HG02763 (cell line): ENCODE measurements around the gene PCDHGB1.
A peak's percentile ranks its signal among the peaks of the same experiment; 100 is the strongest.
"Not testable (repeated sequence)": the region's sequence is repeated elsewhere in the genome, so short reads cannot be mapped to it uniquely, and the experiment has no call there.

Experiments used
- ATAC-seq: cut with Tn5 transposase; IDR thresholded peaks from one replicate; pipeline ENCODE4 v1.9.1; 2021; ENCODE audit warnings: mild to moderate bottlenecking, moderate library complexity; ENCODE audit not compliant: unreplicated experiment

The PCDHGB1 gene

DNA sequence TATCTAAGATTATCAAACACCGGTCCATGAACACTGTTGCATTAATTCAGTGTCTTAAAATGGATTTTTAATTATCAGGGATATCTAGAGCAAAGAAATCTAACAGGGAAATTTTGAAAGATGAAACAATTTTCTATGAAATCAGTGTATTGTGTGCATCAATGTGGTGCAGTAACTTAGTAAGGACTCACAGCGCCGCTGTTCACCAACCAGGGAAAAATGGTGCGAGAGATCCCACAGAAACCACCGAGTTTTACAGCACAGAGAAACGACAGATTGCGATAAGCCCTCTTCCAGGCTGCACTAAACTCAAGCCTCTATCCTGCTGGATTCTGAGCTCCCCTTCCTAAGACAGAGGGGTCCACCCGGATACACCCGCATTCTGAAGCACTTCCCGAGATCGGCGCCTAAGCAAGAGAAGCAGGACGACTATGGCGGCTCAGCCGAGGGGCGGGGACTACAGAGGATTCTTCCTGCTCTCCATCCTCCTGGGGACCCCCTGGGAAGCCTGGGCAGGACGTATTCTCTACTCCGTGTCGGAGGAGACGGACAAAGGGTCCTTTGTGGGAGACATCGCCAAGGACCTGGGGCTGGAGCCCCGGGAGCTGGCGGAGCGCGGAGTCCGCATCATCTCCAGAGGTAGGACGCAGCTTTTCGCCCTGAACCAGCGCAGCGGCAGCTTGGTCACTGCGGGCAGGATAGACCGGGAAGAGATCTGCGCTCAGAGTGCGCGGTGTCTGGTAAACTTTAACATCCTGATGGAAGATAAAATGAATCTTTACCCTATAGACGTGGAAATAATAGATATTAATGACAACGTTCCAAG, 32.8 kb downstream of the PCDHGB1 start, which contains the start of gene PCDHGA7:
TSS of gene PCDHGA7 (plus strand) at position 274 of the 826 bp plus-strand sequence. CDS start at position 432, 158 bp downstream.
- ATAC-seq = no peak

- ATAC-seq = no peak
Observed at GRCh38 chr5:141383345-141383744, 33.4 kb downstream of the PCDHGB1 start.

DNA sequence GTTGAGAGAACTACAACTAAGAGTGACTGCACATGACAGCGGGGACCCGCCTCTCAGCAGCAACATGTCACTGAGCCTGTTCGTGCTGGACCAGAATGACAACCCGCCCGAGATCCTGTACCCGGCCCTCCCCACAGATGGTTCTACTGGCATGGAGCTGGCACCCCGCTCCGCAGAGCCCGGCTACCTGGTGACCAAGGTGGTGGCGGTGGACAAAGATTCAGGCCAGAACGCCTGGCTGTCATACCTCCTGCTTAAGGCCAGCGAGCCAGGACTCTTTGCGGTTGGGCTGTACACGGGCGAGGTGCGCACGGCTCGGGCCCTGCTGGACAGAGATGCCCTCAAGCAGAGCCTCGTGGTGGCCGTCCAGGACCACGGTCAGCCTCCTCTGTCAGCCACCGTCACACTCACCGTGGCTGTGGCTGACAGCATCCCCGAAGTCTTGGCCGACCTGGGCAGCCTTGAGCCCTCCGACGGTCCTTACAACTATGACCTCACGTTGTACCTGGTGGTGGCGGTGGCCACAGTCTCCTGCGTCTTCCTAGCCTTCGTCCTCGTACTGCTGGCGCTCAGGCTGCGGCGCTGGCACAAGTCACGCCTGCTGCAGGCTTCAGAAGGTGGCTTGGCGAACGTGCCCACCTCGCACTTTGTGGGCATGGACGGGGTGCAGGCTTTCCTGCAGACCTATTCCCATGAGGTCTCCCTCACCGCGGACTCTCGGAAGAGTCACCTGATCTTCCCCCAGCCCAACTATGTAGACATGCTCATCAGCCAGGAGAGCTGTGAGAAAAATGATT, 34.8 kb downstream of the PCDHGB1 start:
- no peak for ATAC-seq

DNA sequence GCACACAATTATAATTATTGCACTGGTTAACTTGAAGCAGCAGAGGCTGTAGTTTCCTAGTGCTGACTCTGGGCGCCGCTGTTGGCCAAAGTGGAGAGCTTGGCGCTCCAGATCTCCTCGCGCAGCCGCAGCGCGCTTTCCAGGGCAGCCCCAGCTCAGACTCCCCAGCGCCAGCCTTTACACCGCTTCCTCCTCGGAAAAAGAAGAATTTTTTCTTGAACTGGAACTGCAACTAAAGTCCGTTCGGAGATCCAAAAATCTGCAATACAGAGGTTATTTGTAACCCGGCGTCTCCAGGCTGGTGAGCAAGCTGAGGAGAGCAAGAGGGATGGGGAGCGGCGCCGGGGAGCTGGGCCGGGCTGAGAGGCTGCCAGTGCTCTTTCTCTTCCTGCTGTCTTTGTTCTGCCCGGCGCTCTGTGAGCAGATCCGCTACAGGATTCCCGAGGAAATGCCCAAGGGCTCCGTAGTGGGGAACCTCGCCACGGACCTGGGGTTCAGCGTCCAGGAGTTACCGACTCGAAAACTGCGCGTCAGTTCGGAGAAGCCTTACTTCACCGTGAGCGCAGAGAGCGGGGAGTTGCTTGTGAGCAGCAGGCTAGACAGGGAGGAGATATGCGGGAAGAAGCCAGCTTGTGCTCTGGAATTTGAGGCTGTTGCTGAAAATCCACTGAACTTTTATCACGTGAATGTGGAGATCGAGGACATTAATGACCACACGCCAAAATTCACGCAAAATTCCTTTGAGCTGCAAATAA, 37.8 kb downstream of the PCDHGB1 start, which contains the start of gene PCDHGB4:
TSS of gene PCDHGB4 (plus strand) at position 142 of the 755 bp plus-strand sequence. CDS start at position 329, 187 bp downstream.
- ATAC-seq = peak; percentile 92

DNA sequence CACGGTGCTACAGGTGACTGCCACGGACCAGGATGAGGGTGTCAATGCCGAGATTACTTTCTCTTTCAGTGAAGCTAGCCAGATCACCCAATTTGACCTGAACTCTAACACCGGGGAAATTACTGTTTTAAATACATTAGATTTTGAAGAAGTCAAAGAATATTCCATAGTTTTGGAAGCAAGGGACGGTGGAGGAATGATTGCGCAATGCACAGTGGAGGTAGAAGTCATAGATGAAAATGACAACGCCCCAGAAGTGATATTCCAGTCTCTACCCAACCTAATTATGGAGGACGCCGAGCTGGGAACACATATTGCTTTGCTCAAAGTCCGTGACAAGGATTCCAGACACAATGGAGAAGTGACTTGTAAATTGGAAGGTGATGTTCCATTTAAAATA, 38.8 kb downstream of the PCDHGB1 start:
- no peak for ATAC-seq

DNA sequence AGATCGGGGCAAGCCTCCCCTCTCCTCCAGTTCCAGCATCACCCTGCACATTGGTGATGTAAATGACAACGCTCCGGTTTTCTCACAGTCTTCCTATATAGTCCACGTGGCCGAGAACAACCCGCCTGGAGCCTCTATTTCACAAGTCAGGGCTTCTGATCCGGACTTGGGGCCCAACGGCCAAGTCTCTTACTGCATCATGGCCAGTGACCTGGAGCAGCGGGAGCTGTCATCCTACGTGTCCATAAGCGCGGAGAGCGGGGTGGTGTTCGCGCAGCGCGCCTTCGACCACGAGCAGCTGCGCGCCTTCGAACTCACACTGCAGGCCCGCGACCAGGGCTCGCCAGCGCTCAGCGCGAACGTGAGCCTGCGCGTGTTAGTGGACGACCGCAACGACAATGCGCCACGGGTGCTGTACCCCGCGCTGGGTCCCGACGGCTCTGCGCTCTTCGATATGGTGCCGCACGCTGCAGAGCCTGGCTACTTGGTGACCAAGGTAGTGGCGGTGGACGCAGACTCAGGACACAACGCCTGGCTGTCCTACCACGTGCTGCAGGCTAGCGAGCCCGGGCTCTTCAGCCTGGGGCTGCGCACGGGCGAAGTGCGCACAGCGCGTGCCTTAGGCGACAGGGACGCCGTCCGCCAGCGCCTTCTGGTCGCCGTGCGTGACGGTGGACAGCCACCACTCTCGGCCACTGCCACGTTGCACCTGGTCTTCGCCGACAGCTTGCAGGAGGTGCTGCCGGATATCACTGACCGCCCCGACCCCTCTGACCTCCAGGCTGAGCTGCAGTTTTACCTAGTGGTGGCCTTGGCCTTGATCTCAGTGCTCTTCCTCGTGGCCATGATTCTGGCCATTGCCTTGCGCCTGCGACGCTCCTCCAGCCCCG, 39.5 kb downstream of the PCDHGB1 start:
- no peak for ATAC-seq

GRCh38 chr5:141392429-141393198, 42.7 kb downstream of the PCDHGB1 start, which contains the start of gene PCDHGA8:
Gene PCDHGA8 (plus strand): TSS chr5:141392633. CDS start chr5:141392814, 181 bp downstream.
- ATAC-seq = no peak

- no peak for ATAC-seq
Observed at GRCh38 chr5:141393267-141393666, 43.4 kb downstream of the PCDHGB1 start.

GRCh38 chr5:141394401-141395187, 44.7 kb downstream of the PCDHGB1 start:
- not testable (repeated sequence) for ATAC-seq

GRCh38 chr5:141397756-141398551, 48.1 kb downstream of the PCDHGB1 start, which contains the start of gene PCDHGB5:
Gene PCDHGB5 (plus strand): TSS chr5:141397947. CDS start chr5:141398128, 181 bp downstream.
- peak; percentile 98 for ATAC-seq

DNA sequence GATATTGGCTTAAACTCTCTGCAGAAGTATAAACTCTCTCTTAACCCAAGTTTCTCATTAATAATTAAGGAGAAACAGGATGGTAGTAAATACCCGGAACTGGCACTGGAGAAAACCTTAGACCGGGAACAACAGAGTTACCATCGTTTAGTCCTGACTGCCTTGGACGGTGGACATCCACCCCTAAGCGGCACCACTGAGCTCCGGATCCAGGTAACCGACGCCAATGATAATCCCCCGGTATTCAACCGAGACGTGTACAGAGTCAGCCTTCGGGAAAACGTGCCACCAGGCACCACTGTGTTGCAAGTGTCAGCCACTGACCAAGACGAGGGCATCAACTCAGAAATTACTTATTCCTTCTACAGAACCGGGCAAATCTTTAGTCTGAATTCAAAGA, 48.7 kb downstream of the PCDHGB1 start:
- no peak for ATAC-seq

DNA sequence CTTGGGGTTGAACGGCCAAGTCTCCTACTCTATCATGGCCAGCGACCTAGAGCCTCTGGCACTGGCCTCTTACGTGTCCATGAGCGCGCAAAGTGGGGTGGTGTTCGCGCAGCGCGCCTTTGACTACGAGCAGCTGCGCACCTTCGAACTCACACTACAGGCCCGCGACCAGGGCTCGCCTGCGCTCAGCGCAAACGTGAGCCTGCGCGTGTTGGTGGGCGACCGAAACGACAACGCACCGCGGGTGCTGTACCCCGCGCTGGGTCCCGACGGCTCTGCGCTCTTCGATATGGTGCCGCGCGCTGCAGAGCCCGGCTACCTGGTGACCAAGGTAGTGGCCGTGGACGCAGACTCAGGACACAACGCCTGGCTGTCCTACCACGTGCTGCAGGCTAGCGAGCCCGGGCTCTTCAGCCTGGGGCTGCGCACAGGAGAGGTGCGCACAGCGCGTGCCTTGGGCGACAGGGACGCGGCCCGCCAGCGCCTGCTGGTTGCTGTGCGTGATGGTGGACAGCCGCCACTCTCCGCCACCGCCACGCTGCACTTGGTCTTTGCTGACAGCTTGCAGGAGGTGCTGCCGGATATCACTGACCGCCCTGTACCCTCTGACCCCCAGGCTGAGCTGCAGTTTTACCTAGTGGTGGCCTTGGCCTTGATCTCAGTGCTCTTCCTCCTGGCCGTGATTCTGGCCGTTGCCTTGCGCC, 49.8 kb downstream of the PCDHGB1 start:
- no peak for ATAC-seq
